H1 (cell line): ENCODE data around the gene LRRC8D. TPM values are rescaled to one million over a fixed set of nuclear protein-coding genes. Genes with fewer than 3 reads are reported as not detected.

Experiments used
- CTCF ChIA-PET: fragments of 300-600 bp; sonication (Branson Sonifier 250); formaldehyde crosslinking; loops from one replicate; lab custom pipeline; 2021; ENCODE audit not compliant: partially characterized antibody; lab: Charles Lee
- POLR2A ChIA-PET: fragments of 300-600 bp; sonication (Branson Sonifier 250); formaldehyde crosslinking; loops from one replicate; lab custom pipeline; 2021; ENCODE audit warnings: inconsistent platforms; ENCODE audit not compliant: partially characterized antibody; lab: Charles Lee
- DNase-seq, 2 experiments: peaks; one replicate each; pipeline versions ENCODE4 v3.0.0 to v3.0.0-alpha.2; 2010 to 2022; ENCODE audit warnings: low spot score in 2 of 2, low read depth in 1 of 2, mixed read lengths in 1 of 2
- FAIRE-seq: peaks from 2 replicates; lab custom pipeline; 2011; peaks lifted over from hg19 to GRCh38; lab: Jason Lieb, UNC
- H2AFZ ChIP-seq: 2 replicates; pipeline ENCODE4 v1.8.1; 2012; ENCODE audit warnings: low read length, inconsistent platforms
- H2AK5ac ChIP-seq: 2 replicates; pipeline ENCODE4 v1.6.1; 2013; ENCODE audit warnings: low read depth, low read length
- H2BK120ac ChIP-seq: replicated peaks from 2 replicates; pipeline ENCODE3; 2013; ENCODE audit warnings: low read depth, low read length, inconsistent platforms
- H2BK12ac ChIP-seq: 2 replicates; pipeline ENCODE4 v1.6.1; 2013; ENCODE audit warnings: low read depth, low read length
- H2BK15ac ChIP-seq: 2 replicates; pipeline ENCODE4 v1.6.1; 2013; ENCODE audit warnings: low read length
- H2BK20ac ChIP-seq: 2 replicates; pipeline ENCODE4 v1.6.1; 2013; ENCODE audit warnings: low read length
- H2BK5ac ChIP-seq: 2 replicates; pipeline ENCODE4 v1.6.1; 2013; ENCODE audit warnings: low read depth, low read length
- H3K14ac ChIP-seq: 2 replicates; pipeline ENCODE4 v1.6.1; 2013; ENCODE audit warnings: inconsistent platforms; ENCODE audit not compliant: insufficient read length
- H3K18ac ChIP-seq: 2 replicates; pipeline ENCODE4 v1.6.1; 2013; ENCODE audit warnings: low read length; ENCODE audit errors: extremely low read depth
- H3K23ac ChIP-seq: 2 replicates; pipeline ENCODE4 v1.6.1; 2013; ENCODE audit warnings: inconsistent platforms; ENCODE audit not compliant: insufficient read length
- H3K23me2 ChIP-seq: 2 replicates; pipeline ENCODE4 v1.6.1; 2013; ENCODE audit warnings: low read depth, low read length
- H3K27ac ChIP-seq: 2 replicates; pipeline ENCODE4 v1.6.1; 2011; ENCODE audit warnings: low read depth, low read length, inconsistent platforms
- H3K27me3 ChIP-seq, 4 experiments: replicated peaks in 1 of 4; 1 replicate in 1 of 4; 2 replicates in 3 of 4; pipeline versions ENCODE4 v1.6.1 to v1.8.1; 2011 to 2013; ENCODE audit warnings: low read length in 3 of 4, mild to moderate bottlenecking in 3 of 4, inconsistent platforms in 2 of 4, mixed read lengths in 2 of 4, moderate library complexity in 1 of 4; ENCODE audit not compliant: control insufficient read depth in 3 of 4, insufficient read depth in 3 of 4; ENCODE audit errors: extremely low read depth in 1 of 4
- H3K36me3 ChIP-seq, 4 experiments: 2 replicates each; pipeline versions ENCODE4 v1.6.1 to v1.8.1; 2011 to 2013; ENCODE audit warnings: mild to moderate bottlenecking in 4 of 4, low read length in 3 of 4, moderate library complexity in 2 of 4, control low read depth in 1 of 4, inconsistent platforms in 1 of 4; ENCODE audit not compliant: insufficient read depth in 4 of 4, control insufficient read depth in 2 of 4
- H3K4ac ChIP-seq: replicated peaks from 2 replicates; pipeline ENCODE3; 2013; ENCODE audit warnings: low read length, low read depth, mixed read lengths, inconsistent platforms; ENCODE audit not compliant: insufficient read length
- H3K4me1 ChIP-seq, 4 experiments: replicated peaks in 1 of 4; 1 replicate in 1 of 4; 2 replicates in 3 of 4; pipeline versions ENCODE4 v1.6.1 to v1.8.1; 2011 to 2013; ENCODE audit warnings: low read length in 3 of 4, inconsistent platforms in 2 of 4, mixed read lengths in 1 of 4; ENCODE audit not compliant: insufficient read depth in 4 of 4, control insufficient read depth in 3 of 4
- H3K4me2 ChIP-seq, 2 experiments: 2 replicates each; pipeline versions ENCODE4 v1.6.1 to v1.8.1; 2011 to 2013; ENCODE audit warnings: low read depth in 2 of 2, low read length in 2 of 2, control low read depth in 1 of 2, inconsistent platforms in 1 of 2, mild to moderate bottlenecking in 1 of 2; ENCODE audit not compliant: insufficient read depth in 1 of 2
- H3K4me3 ChIP-seq, 4 experiments: fragments of 200-600, 300-600 bp in 1 of 4; sonication (generic), shearing (Covaris generic), sonication (Bioruptor Twin) in 1 of 4; 2 replicates each; pipeline versions ENCODE4 v1.5.1 to v1.8.1; 2011 to 2016; ENCODE audit warnings: low read length in 4 of 4, low read depth in 3 of 4, control low read depth in 2 of 4, inconsistent platforms in 2 of 4, mild to moderate bottlenecking in 2 of 4, mixed read lengths in 1 of 4, moderate library complexity in 1 of 4; ENCODE audit not compliant: insufficient read depth in 2 of 4; ENCODE audit errors: extremely low read depth in 1 of 4
- H3K56ac ChIP-seq: replicated peaks from 2 replicates; pipeline ENCODE3; 2013; ENCODE audit warnings: low read depth, mild to moderate bottlenecking, mixed read lengths, low read length, inconsistent platforms; ENCODE audit not compliant: insufficient read length
- H3K79me1 ChIP-seq: 2 replicates; pipeline ENCODE4 v1.6.1; 2013; ENCODE audit warnings: low read depth, low read length, control low read depth
- H3K79me2 ChIP-seq, 2 experiments: 2 replicates each; pipeline versions ENCODE4 v1.6.1 to v1.8.1; 2012 to 2013; ENCODE audit warnings: low read length in 2 of 2, mild to moderate bottlenecking in 2 of 2, inconsistent platforms in 1 of 2; ENCODE audit not compliant: insufficient read depth in 2 of 2, control insufficient read depth in 1 of 2
- H3K9ac ChIP-seq, 4 experiments: replicated peaks in 1 of 4; 1 replicate in 1 of 4; 2 replicates in 3 of 4; pipeline versions ENCODE4 v1.6.1 to v1.8.1; 2011 to 2013; ENCODE audit warnings: low read depth in 3 of 4, low read length in 3 of 4, control low read depth in 2 of 4, mild to moderate bottlenecking in 2 of 4, moderate library complexity in 2 of 4, inconsistent platforms in 1 of 4; ENCODE audit errors: extremely low read depth in 1 of 4
- H3K9me3 ChIP-seq, 2 experiments: 2 replicates each; pipeline versions ENCODE4 v1.6.1 to v1.8.1; 2012 to 2013; ENCODE audit warnings: mild to moderate bottlenecking in 2 of 2, moderate library complexity in 2 of 2, control low read depth in 1 of 2, inconsistent platforms in 1 of 2, low read depth in 1 of 2, low read length in 1 of 2, mixed read lengths in 1 of 2; ENCODE audit not compliant: insufficient read depth in 2 of 2
- H4K20me1 ChIP-seq, 2 experiments: replicated peaks in 1 of 2; 2 replicates each; pipeline versions ENCODE3 to v1.8.1; 2011 to 2013; ENCODE audit warnings: inconsistent platforms in 2 of 2, low read length in 2 of 2, mild to moderate bottlenecking in 1 of 2; ENCODE audit not compliant: insufficient read depth in 2 of 2, control insufficient read depth in 1 of 2
- H4K5ac ChIP-seq: 2 replicates; pipeline ENCODE4 v1.6.1; 2013; ENCODE audit warnings: low read length, low read depth, mixed read lengths, inconsistent platforms; ENCODE audit not compliant: insufficient read length
- H4K8ac ChIP-seq: 2 replicates; pipeline ENCODE4 v1.8.0; 2013; ENCODE audit warnings: mild to moderate bottlenecking, moderate library complexity, low read length, inconsistent platforms; ENCODE audit not compliant: insufficient read depth; ENCODE audit errors: extremely low read depth
- H4K91ac ChIP-seq: replicated peaks from 2 replicates; pipeline ENCODE3; 2013; ENCODE audit warnings: low read length, mixed read lengths, inconsistent platforms; ENCODE audit not compliant: insufficient read length
- GTF2F1 ChIP-seq: IDR thresholded peaks from 2 replicates; pipeline ENCODE4 v1.6.1; 2012; ENCODE audit warnings: low read depth, low read length, improper control_type of control experiment, borderline replicate concordance
- KDM4A ChIP-seq: IDR thresholded peaks from one replicate; pipeline ENCODE4 v1.7.1; 2012; ENCODE audit warnings: low read depth, mild to moderate bottlenecking, moderate library complexity, low read length, inconsistent platforms; ENCODE audit not compliant: severe bottlenecking
- SIRT6 ChIP-seq: IDR thresholded peaks from one replicate; pipeline ENCODE4 v1.7.1; 2012; ENCODE audit warnings: low read length, inconsistent platforms
- WGBS, 2 experiments: shearing (Covaris generic) in 1 of 2; methylation state at CpG; one replicate each; pipeline versions ENCODE4 v1.1.6 to v1.1.7; 2013 to 2015; ENCODE audit warnings: low lambda C conversion rate in 2 of 2, mixed read lengths in 2 of 2, inconsistent platforms in 1 of 2, low coverage in 1 of 2, missing lambda C conversion rate in 1 of 2; ENCODE audit not compliant: insufficient replicate concordance in 2 of 2, insufficient coverage in 1 of 2, insufficient read length in 1 of 2; ENCODE audit errors: extremely low coverage in 1 of 2, missing lambda C conversion rate in 1 of 2; 5-methylcytosine and 5-hydroxymethylcytosine counted together
- polyA plus RNA-seq, 7 experiments: library from polyadenylated mRNA; depleted of rRNA in 3 of 7; stranded (reverse) in 5 of 7; unstranded in 2 of 7; fragments of >200 nt in 5 of 7; fragments of 200-250 nt in 2 of 7; gene quantifications; 1 replicate in 5 of 7; 2 replicates in 1 of 7; 4 replicates in 1 of 7; pipeline versions ENCODE4 v1.2.1 to v1.2.3, GENCODE V29; 2011 to 2013; ENCODE audit warnings: missing spikeins in 2 of 7, mixed read lengths in 2 of 7
- total RNA-seq: library from RNA; stranded (reverse); fragmentation: NEBNext Ultra II Directional; extraction: Animal tissue kit (Norgen Biotek cat#: 25700); gene quantifications from 2 replicates; pipeline ENCODE4 v1.2.1, GENCODE V29; 2021
- TF ChIP-seq, protein P1 (sequence below): IDR thresholded peaks from 2 replicates; pipeline ENCODE4 v1.6.1; 2011; ENCODE audit warnings: low read length, improper control_type of control experiment
- TF ChIP-seq, protein P2 (sequence below): IDR thresholded peaks from 2 replicates; pipeline ENCODE4 v1.6.1; 2011; ENCODE audit warnings: low read depth, mild to moderate bottlenecking, low read length; ENCODE audit not compliant: insufficient read depth
- TF ChIP-seq, protein P3 (sequence below), 3 experiments: IDR thresholded peaks; 1 replicate in 2 of 3; 2 replicates in 1 of 3; pipeline versions ENCODE4 v1.5.1 to v1.6.1; 2011; ENCODE audit warnings: low read length in 3 of 3, mild to moderate bottlenecking in 3 of 3, inconsistent platforms in 2 of 3, low read depth in 1 of 3, moderate library complexity in 1 of 3; ENCODE audit not compliant: insufficient read depth in 1 of 3; ENCODE audit errors: control extremely low read depth in 1 of 3

Gene LRRC8D
- total and polyA plus RNA-seq, 2 of the 8 experiments (the other 6 are each of a cell fraction or from before 2014, with no cell fraction given): 42.0 to 58.5 TPM

DNA sequence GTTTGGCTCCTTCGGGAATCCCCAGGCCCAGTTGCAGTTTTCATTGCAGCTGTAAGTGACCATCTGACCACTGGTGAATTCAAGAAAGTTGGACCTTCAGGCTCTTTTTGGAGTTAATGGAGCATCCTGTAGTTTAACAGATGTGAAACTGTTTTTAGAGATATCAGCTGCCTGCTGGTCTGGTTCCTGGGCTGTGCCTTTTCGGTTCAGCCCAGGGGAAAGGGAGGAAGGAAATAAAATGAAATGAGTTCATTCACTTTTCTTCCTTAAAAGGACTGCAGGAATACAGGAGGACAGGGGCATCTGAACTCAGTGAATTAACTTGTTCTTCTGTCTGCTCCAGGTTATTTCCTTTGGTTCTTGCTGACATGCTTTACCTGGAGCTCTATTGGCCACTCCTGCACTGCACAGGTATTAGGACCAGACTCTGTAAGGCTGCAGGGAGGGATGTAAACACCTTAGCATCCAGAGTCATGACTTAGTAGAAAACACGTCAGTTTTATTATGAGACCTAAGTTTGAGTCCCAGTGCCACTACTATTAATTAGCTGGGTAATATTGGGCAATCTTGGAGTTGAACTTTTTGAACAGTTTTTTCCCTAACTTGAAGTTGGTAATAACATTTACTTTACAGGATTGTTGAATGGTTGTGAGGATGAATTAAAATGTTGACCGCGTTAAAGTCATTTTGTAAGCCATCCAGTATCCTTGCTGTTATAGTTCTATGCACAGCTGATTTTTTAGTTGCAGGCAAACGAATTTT lies 83.6 kb downstream of the LRRC8D start:
- H3K27me3 ChIP-seq: no peaks in the 10 kb centered on the region
- H3K4ac ChIP-seq: no peak overlapping the region
- no peak overlapping the region for H3K56ac ChIP-seq
- ChIA-PET CTCF (interaction anchor here (0.7 to 2.2 kb wide), 3 partner anchors 21 to 61 kb away, joined by 3 to 7 read pairs (median 3); no protein-coding TSS in a partner anchor), POLR2A (interaction anchor here (0.9 to 1.7 kb wide), 5 partner anchors 8 to 80 kb away, joined by 3 to 5 read pairs (median 3); no protein-coding TSS in a partner anchor)
- no peak overlapping the region for H3K18ac ChIP-seq
- peaks cover 0 to 63% of the 10 kb centered on the region in 2 experiments; a peak in 3 of 4 replicates for H3K79me2 ChIP-seq
- no peak overlapping the region for H3K4me3 ChIP-seq
- H2AK5ac ChIP-seq: no peak overlapping the region
- no peaks in the 10 kb centered on the region for H3K9me3 ChIP-seq
- no peak overlapping the region for H4K8ac ChIP-seq
- no peak overlapping the region; a peak in 1 of 7 replicates for H3K9ac ChIP-seq
- peak overlapping the region; percentile 25; the same call in 1 of the 2 replicates for H2BK5ac ChIP-seq
- H3K79me1 ChIP-seq: peaks cover 5% of the 10 kb centered on the region; the same call in 1 of the 2 replicates
- no peak overlapping the region for H2BK120ac ChIP-seq
- H3K14ac ChIP-seq: no peak overlapping the region
- H2AFZ ChIP-seq: no peak overlapping the region
- no peak overlapping the region for H3K27ac ChIP-seq
- no peak overlapping the region for H2BK20ac ChIP-seq
- H3K23ac ChIP-seq: no peak overlapping the region
- peak overlapping the region; percentile 84 for H2BK15ac ChIP-seq
- no peak overlapping the region for H4K5ac ChIP-seq
- H4K91ac ChIP-seq: no peak overlapping the region
- H3K23me2 ChIP-seq: no peaks in the 10 kb centered on the region
- peaks cover 0 to 5% of the 10 kb centered on the region in 2 experiments for H4K20me1 ChIP-seq
- H3K4me1 ChIP-seq: peaks cover 3 to 26% (median 23%) of the 10 kb centered on the region in 4 experiments; a peak in 5 of 7 replicates
- 87% methylated on average over 6 of the region's 6 CpGs; no CpG with 5 or more reads in 1 of the 2 experiments for WGBS, 2 experiments
- no peak overlapping the region for H2BK12ac ChIP-seq
- DNase-seq: no peak
- no peak for FAIRE-seq
- H3K36me3 ChIP-seq: no peaks in the 10 kb centered on the region
- H3K4me2 ChIP-seq: no peak overlapping the region
- TF ChIP-seq, protein P1, sequence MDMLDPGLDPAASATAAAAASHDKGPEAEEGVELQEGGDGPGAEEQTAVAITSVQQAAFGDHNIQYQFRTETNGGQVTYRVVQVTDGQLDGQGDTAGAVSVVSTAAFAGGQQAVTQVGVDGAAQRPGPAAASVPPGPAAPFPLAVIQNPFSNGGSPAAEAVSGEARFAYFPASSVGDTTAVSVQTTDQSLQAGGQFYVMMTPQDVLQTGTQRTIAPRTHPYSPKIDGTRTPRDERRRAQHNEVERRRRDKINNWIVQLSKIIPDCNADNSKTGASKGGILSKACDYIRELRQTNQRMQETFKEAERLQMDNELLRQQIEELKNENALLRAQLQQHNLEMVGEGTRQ: no peak
- TF ChIP-seq SIRT6 (no peak), KDM4A (no peak), GTF2F1 (no peak)
- TF ChIP-seq, protein P2, sequence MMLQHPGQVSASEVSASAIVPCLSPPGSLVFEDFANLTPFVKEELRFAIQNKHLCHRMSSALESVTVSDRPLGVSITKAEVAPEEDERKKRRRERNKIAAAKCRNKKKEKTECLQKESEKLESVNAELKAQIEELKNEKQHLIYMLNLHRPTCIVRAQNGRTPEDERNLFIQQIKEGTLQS: no peak
- TF ChIP-seq, protein P3, sequence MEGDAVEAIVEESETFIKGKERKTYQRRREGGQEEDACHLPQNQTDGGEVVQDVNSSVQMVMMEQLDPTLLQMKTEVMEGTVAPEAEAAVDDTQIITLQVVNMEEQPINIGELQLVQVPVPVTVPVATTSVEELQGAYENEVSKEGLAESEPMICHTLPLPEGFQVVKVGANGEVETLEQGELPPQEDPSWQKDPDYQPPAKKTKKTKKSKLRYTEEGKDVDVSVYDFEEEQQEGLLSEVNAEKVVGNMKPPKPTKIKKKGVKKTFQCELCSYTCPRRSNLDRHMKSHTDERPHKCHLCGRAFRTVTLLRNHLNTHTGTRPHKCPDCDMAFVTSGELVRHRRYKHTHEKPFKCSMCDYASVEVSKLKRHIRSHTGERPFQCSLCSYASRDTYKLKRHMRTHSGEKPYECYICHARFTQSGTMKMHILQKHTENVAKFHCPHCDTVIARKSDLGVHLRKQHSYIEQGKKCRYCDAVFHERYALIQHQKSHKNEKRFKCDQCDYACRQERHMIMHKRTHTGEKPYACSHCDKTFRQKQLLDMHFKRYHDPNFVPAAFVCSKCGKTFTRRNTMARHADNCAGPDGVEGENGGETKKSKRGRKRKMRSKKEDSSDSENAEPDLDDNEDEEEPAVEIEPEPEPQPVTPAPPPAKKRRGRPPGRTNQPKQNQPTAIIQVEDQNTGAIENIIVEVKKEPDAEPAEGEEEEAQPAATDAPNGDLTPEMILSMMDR (IDR thresholded peaks at IDR 0.05; ENCODE audit: control extremely low read depth in 1 of 3, insufficient read depth in 1 of 3, low read depth in 1 of 3, low read length in 3 of 3): no peak
